ENCODE data around the gene SLC8A1.

Gene SLC8A1

DNA sequence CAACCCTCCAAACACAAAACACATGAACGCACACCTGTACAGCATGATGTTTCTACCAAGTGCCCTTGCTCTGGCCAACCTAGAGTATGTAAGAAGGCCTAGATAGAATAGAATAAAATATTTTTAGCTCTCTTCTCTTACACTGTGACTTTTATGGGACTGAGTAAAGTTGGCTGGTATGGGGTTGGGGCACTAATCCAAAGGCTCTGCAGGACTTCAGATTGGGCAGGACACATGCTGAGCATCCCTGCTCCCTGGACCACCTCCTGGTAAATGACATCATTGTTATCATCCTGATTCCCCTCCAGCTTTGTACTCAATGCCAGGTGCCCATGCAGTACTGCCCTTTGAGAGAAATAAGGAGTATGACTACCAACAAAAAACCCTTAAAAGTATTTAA lies 322.2 kb downstream of the SLC8A1 start:
- Histone ChIP-seq H3K27me3 (replicated peaks; ENCODE audit: control insufficient read depth, insufficient read depth, low read length) (no peaks in the 10 kb centered on the region), H3K4me3 (replicated peaks; ENCODE audit: low read depth, low read length) (no peak overlapping the region), H3K36me3 (ENCODE audit: control insufficient read depth, insufficient read depth, low read length) (no peaks in the 10 kb centered on the region)
- no peak for DNase-seq (ENCODE audit: extremely low read depth, insufficient read length)
- TF ChIP-seq, protein P1, sequence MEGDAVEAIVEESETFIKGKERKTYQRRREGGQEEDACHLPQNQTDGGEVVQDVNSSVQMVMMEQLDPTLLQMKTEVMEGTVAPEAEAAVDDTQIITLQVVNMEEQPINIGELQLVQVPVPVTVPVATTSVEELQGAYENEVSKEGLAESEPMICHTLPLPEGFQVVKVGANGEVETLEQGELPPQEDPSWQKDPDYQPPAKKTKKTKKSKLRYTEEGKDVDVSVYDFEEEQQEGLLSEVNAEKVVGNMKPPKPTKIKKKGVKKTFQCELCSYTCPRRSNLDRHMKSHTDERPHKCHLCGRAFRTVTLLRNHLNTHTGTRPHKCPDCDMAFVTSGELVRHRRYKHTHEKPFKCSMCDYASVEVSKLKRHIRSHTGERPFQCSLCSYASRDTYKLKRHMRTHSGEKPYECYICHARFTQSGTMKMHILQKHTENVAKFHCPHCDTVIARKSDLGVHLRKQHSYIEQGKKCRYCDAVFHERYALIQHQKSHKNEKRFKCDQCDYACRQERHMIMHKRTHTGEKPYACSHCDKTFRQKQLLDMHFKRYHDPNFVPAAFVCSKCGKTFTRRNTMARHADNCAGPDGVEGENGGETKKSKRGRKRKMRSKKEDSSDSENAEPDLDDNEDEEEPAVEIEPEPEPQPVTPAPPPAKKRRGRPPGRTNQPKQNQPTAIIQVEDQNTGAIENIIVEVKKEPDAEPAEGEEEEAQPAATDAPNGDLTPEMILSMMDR (IDR thresholded peaks at IDR 0.05; ENCODE audit: insufficient read depth, low read length, poor library complexity, severe bottlenecking): no peak

- H3K36me3 ChIP-seq (ENCODE audit: control insufficient read depth, insufficient read depth, low read length): no peaks in the 10 kb centered on the region
- DNase-seq (ENCODE audit: extremely low read depth, insufficient read length): no peak
- TF ChIP-seq, protein P1 (IDR thresholded peaks at IDR 0.05; ENCODE audit: insufficient read depth, low read length, poor library complexity, severe bottlenecking): no peak
- H3K4me3 ChIP-seq (replicated peaks; ENCODE audit: low read depth, low read length): no peak overlapping the region
- no peaks in the 10 kb centered on the region for H3K27me3 ChIP-seq (replicated peaks; ENCODE audit: control insufficient read depth, insufficient read depth, low read length)
Observed at GRCh38 chr2:40128796-40129195, 323.1 kb downstream of the SLC8A1 start.

- TF ChIP-seq, protein P1 (IDR thresholded peaks at IDR 0.05; ENCODE audit: insufficient read depth, low read length, poor library complexity, severe bottlenecking): no peak
Observed at GRCh38 chr2:40127890-40128557, 323.9 kb downstream of the SLC8A1 start.

GRCh38 chr2:40127146-40127545 lies 324.7 kb downstream of the SLC8A1 start:
- H3K36me3 ChIP-seq (ENCODE audit: control insufficient read depth, insufficient read depth, low read length): no peaks in the 10 kb centered on the region
- no peaks in the 10 kb centered on the region for H3K27me3 ChIP-seq (replicated peaks; ENCODE audit: control insufficient read depth, insufficient read depth, low read length)
- no peak for DNase-seq (ENCODE audit: extremely low read depth, insufficient read length)
- TF ChIP-seq, protein P1 (IDR thresholded peaks at IDR 0.05; ENCODE audit: insufficient read depth, low read length, poor library complexity, severe bottlenecking): no peak
- no peak overlapping the region for H3K4me3 ChIP-seq (replicated peaks; ENCODE audit: low read depth, low read length)

More at GRCh38 chr2:40127890-40128557, 323.9 kb downstream of the SLC8A1 start:
- no peak for DNase-seq (ENCODE audit: extremely low read depth, insufficient read length)
- Histone ChIP-seq H3K4me3 (replicated peaks; ENCODE audit: low read depth, low read length) (no peak overlapping the region), H3K36me3 (ENCODE audit: control insufficient read depth, insufficient read depth, low read length) (no peaks in the 10 kb centered on the region), H3K27me3 (replicated peaks; ENCODE audit: control insufficient read depth, insufficient read depth, low read length) (no peaks in the 10 kb centered on the region)

DNA sequence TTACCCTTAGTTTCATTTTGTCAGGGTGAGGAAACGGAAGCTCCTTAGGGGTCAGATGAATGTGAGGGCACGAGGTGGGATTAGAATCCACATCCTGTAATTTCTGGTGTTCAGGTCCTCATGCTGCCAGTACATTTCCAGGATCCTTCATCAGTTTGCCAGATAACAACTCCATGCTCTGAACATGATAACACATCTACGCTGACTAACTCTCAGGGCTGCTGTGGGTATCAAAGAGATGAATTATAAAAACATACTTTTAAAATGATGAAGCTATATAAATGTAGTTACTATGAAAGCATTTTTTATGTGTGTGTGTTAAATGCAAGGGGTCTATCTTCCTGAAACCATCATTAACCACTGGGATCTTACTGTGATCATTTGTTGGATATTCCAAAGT lies 325.9 kb downstream of the SLC8A1 start:
- TF ChIP-seq, protein P1 (IDR thresholded peaks at IDR 0.05; ENCODE audit: insufficient read depth, low read length, poor library complexity, severe bottlenecking): no peak
- H3K36me3 ChIP-seq (ENCODE audit: control insufficient read depth, insufficient read depth, low read length): no peaks in the 10 kb centered on the region
- no peak for DNase-seq (ENCODE audit: extremely low read depth, insufficient read length)
- no peaks in the 10 kb centered on the region for H3K27me3 ChIP-seq (replicated peaks; ENCODE audit: control insufficient read depth, insufficient read depth, low read length)
- H3K4me3 ChIP-seq (replicated peaks; ENCODE audit: low read depth, low read length): no peak overlapping the region

- no peaks in the 10 kb centered on the region for H3K36me3 ChIP-seq (ENCODE audit: control insufficient read depth, insufficient read depth, low read length)
- H3K4me3 ChIP-seq (replicated peaks; ENCODE audit: low read depth, low read length): no peak overlapping the region
- H3K27me3 ChIP-seq (replicated peaks; ENCODE audit: control insufficient read depth, insufficient read depth, low read length): no peaks in the 10 kb centered on the region
- TF ChIP-seq, protein P1 (IDR thresholded peaks at IDR 0.05; ENCODE audit: insufficient read depth, low read length, poor library complexity, severe bottlenecking): no peak
- DNase-seq (ENCODE audit: extremely low read depth, insufficient read length): no peak
Observed at GRCh38 chr2:40123746-40124145, 328.1 kb downstream of the SLC8A1 start.
